Measurements from ENCODE around the gene LAMC2.

DNA sequence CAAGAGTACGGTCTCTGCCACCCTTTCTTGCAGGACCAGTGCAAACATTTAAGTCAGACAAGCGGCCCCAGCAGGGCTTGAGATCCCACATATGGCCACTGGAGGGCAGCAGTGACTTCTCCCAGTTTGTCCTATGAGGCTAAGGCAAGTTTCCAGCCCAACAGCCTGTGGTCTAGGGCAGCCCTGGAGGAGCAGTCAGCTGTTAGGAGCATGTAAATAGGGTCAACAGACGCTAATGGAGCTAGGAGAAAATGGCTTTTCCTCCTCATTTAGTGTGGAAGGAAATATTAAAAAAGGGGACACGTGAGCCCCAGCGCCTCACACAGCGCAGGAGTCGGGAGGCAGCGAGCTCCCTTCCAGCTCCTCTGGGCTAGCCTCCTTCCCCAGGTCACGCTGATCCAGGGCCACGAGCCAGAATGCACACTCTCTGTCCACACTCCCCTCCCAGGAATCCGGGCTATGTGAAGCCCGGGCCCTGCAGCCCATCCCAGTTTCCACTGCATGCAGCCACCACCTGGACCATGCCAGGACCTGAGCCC lies 95.6 kb downstream of the LAMC2 start:
- TF ChIP-seq EZH2 (IDR thresholded peaks at IDR 0.05; ENCODE audit: borderline replicate concordance, low read depth, low read length, severe bottlenecking) (no peak), CTCF (IDR thresholded peaks at IDR 0.05; ENCODE audit: borderline replicate concordance, extremely low read depth, low read length, poor library complexity, severe bottlenecking) (peak; percentile 90)
